DND-41 (cell line): ENCODE data around the gene DOK6.

Experiments used
- EZH2 ChIP-seq: IDR thresholded peaks from 3 replicates; pipeline ENCODE4 v1.6.1; 2012; ENCODE audit warnings: borderline replicate concordance, low read depth, mild to moderate bottlenecking, moderate library complexity, low read length, inconsistent platforms; ENCODE audit not compliant: severe bottlenecking
- TF ChIP-seq, protein P1 (sequence below): IDR thresholded peaks from 2 replicates; pipeline ENCODE4 v1.5.1; 2012; ENCODE audit warnings: borderline replicate concordance, low read length, moderate library complexity, mild to moderate bottlenecking; ENCODE audit not compliant: poor library complexity, severe bottlenecking; ENCODE audit errors: extremely low read depth

DNA sequence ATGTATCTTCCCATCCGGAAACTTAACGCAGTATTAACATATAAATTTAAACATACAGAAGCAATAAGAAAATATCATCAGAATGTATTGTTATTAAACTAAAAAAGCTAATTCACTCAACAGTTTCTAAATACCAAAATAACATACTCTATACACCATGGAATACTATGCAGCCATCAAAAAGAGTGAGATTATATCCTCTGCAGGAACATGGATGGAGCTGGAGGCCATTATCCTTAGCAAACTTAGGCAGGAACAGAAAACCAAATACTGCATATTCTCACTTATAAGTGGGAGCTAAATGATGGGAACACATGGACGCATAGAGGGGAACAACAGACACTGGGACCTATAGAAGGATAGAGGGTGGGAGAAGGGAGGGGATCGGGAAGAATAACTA lies 419.9 kb downstream of the DOK6 start:
- TF ChIP-seq EZH2, result no peak
- TF ChIP-seq, protein P1, sequence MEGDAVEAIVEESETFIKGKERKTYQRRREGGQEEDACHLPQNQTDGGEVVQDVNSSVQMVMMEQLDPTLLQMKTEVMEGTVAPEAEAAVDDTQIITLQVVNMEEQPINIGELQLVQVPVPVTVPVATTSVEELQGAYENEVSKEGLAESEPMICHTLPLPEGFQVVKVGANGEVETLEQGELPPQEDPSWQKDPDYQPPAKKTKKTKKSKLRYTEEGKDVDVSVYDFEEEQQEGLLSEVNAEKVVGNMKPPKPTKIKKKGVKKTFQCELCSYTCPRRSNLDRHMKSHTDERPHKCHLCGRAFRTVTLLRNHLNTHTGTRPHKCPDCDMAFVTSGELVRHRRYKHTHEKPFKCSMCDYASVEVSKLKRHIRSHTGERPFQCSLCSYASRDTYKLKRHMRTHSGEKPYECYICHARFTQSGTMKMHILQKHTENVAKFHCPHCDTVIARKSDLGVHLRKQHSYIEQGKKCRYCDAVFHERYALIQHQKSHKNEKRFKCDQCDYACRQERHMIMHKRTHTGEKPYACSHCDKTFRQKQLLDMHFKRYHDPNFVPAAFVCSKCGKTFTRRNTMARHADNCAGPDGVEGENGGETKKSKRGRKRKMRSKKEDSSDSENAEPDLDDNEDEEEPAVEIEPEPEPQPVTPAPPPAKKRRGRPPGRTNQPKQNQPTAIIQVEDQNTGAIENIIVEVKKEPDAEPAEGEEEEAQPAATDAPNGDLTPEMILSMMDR, result no peak
